Measurements from ENCODE around the gene AKIRIN2. TPM values are rescaled to one million over a fixed set of nuclear protein-coding genes. Genes with fewer than 3 reads are reported as not detected.
A peak's percentile ranks its signal among the peaks of the same experiment; 100 is the strongest.
"Not testable (repeated sequence)": the region's sequence is repeated elsewhere in the genome, so short reads cannot be mapped to it uniquely, and the experiment has no call there.

The AKIRIN2 gene
- total RNA-seq, 1 donor from 2014 or later, result 22.6 TPM

- Histone ChIP-seq H3K4me3 (ENCODE audit: low read depth, low read length) (peak overlapping the region; percentile 98), H3K36me3 (ENCODE audit: control insufficient read depth, insufficient read depth, low read length) (no peaks in the 10 kb centered on the region), H3K27me3 (ENCODE audit: control insufficient read depth, insufficient read depth, low read length) (no peaks in the 10 kb centered on the region)
- DNase-seq (ENCODE audit: low read depth) (no peak), FAIRE-seq (no peak)
- TF ChIP-seq, protein P1, sequence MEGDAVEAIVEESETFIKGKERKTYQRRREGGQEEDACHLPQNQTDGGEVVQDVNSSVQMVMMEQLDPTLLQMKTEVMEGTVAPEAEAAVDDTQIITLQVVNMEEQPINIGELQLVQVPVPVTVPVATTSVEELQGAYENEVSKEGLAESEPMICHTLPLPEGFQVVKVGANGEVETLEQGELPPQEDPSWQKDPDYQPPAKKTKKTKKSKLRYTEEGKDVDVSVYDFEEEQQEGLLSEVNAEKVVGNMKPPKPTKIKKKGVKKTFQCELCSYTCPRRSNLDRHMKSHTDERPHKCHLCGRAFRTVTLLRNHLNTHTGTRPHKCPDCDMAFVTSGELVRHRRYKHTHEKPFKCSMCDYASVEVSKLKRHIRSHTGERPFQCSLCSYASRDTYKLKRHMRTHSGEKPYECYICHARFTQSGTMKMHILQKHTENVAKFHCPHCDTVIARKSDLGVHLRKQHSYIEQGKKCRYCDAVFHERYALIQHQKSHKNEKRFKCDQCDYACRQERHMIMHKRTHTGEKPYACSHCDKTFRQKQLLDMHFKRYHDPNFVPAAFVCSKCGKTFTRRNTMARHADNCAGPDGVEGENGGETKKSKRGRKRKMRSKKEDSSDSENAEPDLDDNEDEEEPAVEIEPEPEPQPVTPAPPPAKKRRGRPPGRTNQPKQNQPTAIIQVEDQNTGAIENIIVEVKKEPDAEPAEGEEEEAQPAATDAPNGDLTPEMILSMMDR (IDR thresholded peaks at IDR 0.05; ENCODE audit: insufficient read depth, low read length, severe bottlenecking), result no peak
Observed at GRCh38 chr6:87701344-87701675, 723 bp downstream of the AKIRIN2 start.

- FAIRE-seq (no peak), DNase-seq (ENCODE audit: low read depth) (peak; percentile 82)
- TF ChIP-seq, protein P1 (IDR thresholded peaks at IDR 0.05; ENCODE audit: insufficient read depth, low read length, severe bottlenecking), result peak; percentile 14
- H3K36me3 ChIP-seq (ENCODE audit: control insufficient read depth, insufficient read depth, low read length), result no peaks in the 10 kb centered on the region
- peak overlapping the region; percentile 98 for H3K4me3 ChIP-seq (ENCODE audit: low read depth, low read length)
- no peaks in the 10 kb centered on the region for H3K27me3 ChIP-seq (ENCODE audit: control insufficient read depth, insufficient read depth, low read length)
Observed at GRCh38 chr6:87700397-87701343, 1.4 kb downstream of the AKIRIN2 start.

GRCh38 chr6:87699576-87699975, 2.5 kb downstream of the AKIRIN2 start:
- DNase-seq (ENCODE audit: low read depth) (no peak), FAIRE-seq (no peak)
- TF ChIP-seq, protein P1 (IDR thresholded peaks at IDR 0.05; ENCODE audit: insufficient read depth, low read length, severe bottlenecking), result no peak

GRCh38 chr6:87698547-87699006, 3.5 kb downstream of the AKIRIN2 start:
- Histone ChIP-seq H3K36me3 (ENCODE audit: control insufficient read depth, insufficient read depth, low read length) (no peaks in the 10 kb centered on the region), H3K27me3 (ENCODE audit: control insufficient read depth, insufficient read depth, low read length) (no peaks in the 10 kb centered on the region), H3K4me3 (ENCODE audit: low read depth, low read length) (peak overlapping the region; percentile 98)
- peak; percentile 79 for DNase-seq (ENCODE audit: low read depth)
- no peak for FAIRE-seq
- TF ChIP-seq, protein P1 (IDR thresholded peaks at IDR 0.05; ENCODE audit: insufficient read depth, low read length, severe bottlenecking), result no peak

More at GRCh38 chr6:87699576-87699975, 2.5 kb downstream of the AKIRIN2 start:
- H3K36me3 ChIP-seq (ENCODE audit: control insufficient read depth, insufficient read depth, low read length), result no peaks in the 10 kb centered on the region
- no peaks in the 10 kb centered on the region for H3K27me3 ChIP-seq (ENCODE audit: control insufficient read depth, insufficient read depth, low read length)
- H3K4me3 ChIP-seq (ENCODE audit: low read depth, low read length), result peak overlapping the region; percentile 98

DNA sequence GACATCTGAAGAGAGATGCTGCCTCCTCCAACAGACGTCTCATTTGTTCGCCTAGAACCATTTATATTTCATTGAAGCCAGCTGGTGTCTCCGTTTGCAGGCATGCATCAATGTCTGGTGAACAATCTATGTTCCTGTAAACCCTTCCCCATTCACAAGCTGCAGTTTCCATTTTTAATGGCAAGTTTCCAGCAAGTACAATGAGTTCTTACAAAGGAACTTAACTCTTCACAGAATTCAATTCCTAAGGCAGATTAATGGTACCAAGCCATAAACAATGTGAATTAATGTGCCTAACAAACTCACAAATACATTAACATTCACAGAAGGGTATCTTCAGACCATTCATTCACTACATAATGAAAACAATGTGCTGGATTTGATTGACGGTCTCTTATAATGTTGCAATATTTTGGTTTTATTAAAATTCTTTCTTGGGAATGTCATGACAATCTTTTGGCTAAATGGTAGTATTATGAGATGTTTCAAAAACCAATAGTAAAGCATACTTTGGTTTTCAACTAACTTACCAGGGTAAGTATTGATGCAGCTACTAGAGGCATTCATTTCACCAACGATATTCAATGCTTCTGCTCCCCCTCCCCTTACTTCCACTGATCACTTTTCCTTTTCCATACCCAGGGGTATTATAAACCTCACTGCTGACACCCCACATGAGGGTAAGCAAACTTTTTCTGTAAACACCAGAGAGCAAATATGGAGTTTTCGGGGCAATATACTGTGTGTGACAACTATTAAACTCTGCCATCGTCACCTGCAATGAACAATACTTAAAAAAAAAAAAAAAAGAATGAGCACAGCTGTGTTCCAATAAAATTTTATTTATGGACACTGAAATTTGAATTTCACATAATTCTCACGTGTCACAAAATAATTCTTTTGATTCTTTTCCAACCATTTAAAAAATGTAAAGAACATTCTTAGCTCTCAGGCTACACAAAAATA, 4.2 kb downstream of the AKIRIN2 start:
- FAIRE-seq, result no peak
- no peak for DNase-seq (ENCODE audit: low read depth)
- no peaks in the 10 kb centered on the region for H3K27me3 ChIP-seq (ENCODE audit: control insufficient read depth, insufficient read depth, low read length)
- no peaks in the 10 kb centered on the region for H3K36me3 ChIP-seq (ENCODE audit: control insufficient read depth, insufficient read depth, low read length)
- TF ChIP-seq, protein P1 (IDR thresholded peaks at IDR 0.05; ENCODE audit: insufficient read depth, low read length, severe bottlenecking), result no peak
- no peak overlapping the region for H3K4me3 ChIP-seq (ENCODE audit: low read depth, low read length)

GRCh38 chr6:87696817-87697216, 5.2 kb downstream of the AKIRIN2 start:
- not testable (repeated sequence) for FAIRE-seq; H3K36me3 ChIP-seq (ENCODE audit: control insufficient read depth, insufficient read depth, low read length); H3K4me3 ChIP-seq (ENCODE audit: low read depth, low read length); H3K27me3 ChIP-seq (ENCODE audit: control insufficient read depth, insufficient read depth, low read length); DNase-seq (ENCODE audit: low read depth)

Data from bronchial epithelial cell (primary cell).